SJCRH30 (cell line): ENCODE measurements around the gene FREM3. TPM values are rescaled to one million over a fixed set of nuclear protein-coding genes. Genes with fewer than 3 reads are reported as not detected.
"Not testable (repeated sequence)": the region's sequence is repeated elsewhere in the genome, so short reads cannot be mapped to it uniquely, and the experiment has no call there.

Source experiments
- DNase-seq, 2 experiments: peaks; one replicate each; pipeline ENCODE4 v3.0.0-alpha.2; 2015 to 2020
- H3K27ac ChIP-seq: fragments of 250-450 bp; sonication (Bioruptor Pico); 2 replicates; pipeline ENCODE4 v1.5.1; 2020; ENCODE audit warnings: mild to moderate bottlenecking, moderate library complexity
- H3K27me3 ChIP-seq: fragments of 250-450 bp; sonication (Bioruptor Pico); 2 replicates; pipeline ENCODE4 v1.5.1; 2020; ENCODE audit warnings: mild to moderate bottlenecking, moderate library complexity
- H3K36me3 ChIP-seq: fragments of 250-450 bp; sonication (Bioruptor Pico); 2 replicates; pipeline ENCODE4 v1.5.1; 2020; ENCODE audit warnings: mild to moderate bottlenecking, moderate library complexity
- H3K4me1 ChIP-seq: fragments of 250-450 bp; sonication (Bioruptor Pico); 2 replicates; pipeline ENCODE4 v1.5.1; 2020; ENCODE audit warnings: mild to moderate bottlenecking, moderate library complexity
- H3K4me3 ChIP-seq: fragments of 250-450 bp; sonication (Bioruptor Pico); 2 replicates; pipeline ENCODE4 v1.5.1; 2020; ENCODE audit warnings: mild to moderate bottlenecking, moderate library complexity
- H3K9me3 ChIP-seq: fragments of 250-450 bp; sonication (Bioruptor Pico); replicated peaks from 2 replicates; pipeline ENCODE4 v1.5.1; 2020; ENCODE audit warnings: mild to moderate bottlenecking, moderate library complexity
- total RNA-seq: library from RNA; depleted of rRNA; stranded (reverse); fragments of >200 nt; shearing (Covaris generic); gene quantifications from 2 replicates; pipeline ENCODE4 v1.2.3, GENCODE V29; 2014

Gene FREM3
- total RNA-seq, 1 experiment from 2014 or later, result not detected

- H3K4me1 ChIP-seq, result no peaks in the 10 kb centered on the region
- H3K27me3 ChIP-seq, result no peaks in the 10 kb centered on the region
- no peaks in the 10 kb centered on the region for H3K36me3 ChIP-seq
- H3K9me3 ChIP-seq, result no peaks in the 10 kb centered on the region
- no peak overlapping the region for H3K4me3 ChIP-seq
- no peak for DNase-seq
- H3K27ac ChIP-seq, result no peak overlapping the region
These were observed 444 bp downstream of the FREM3 start for GRCh38 chr4:143700046-143700415.

DNA sequence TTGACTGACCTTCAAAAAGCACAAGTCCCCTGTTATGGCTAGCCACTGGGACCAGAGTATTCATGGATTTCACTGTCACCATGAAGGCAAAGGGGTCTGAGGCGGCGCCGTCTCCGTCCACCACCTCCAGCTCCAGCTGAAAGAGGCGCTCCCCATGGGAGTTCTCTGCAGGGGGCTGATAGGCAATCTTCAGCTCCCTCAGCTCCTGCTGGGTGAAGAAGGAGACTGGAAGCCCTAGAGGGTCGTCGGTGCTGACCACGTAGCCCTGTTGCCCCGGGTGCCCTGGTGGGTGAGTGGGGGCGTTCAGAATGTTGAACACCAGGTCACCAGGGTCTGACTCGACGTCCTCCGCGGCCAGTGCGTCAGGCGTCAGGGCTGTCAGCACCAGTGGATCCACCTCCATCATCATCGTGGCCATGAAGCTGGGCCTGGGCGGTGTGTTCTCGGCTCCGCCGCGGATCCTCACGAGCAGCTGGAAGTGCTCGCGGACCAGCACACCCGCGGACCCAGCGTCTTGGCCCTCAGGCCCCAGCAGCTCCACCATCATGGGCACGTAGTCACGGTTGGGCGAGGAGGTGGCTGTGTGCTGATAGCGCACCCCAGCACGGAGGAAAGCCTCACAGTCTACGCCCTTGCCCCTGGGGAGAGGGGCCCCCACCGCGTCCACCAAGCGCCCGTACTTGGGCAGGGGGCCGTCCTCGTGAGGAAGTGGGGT, 987 bp downstream of the FREM3 start:
- Histone ChIP-seq H3K27me3 (no peaks in the 10 kb centered on the region), H3K4me3 (no peak overlapping the region), H3K9me3 (no peaks in the 10 kb centered on the region), H3K27ac (no peak overlapping the region), H3K36me3 (no peaks in the 10 kb centered on the region), H3K4me1 (no peaks in the 10 kb centered on the region)
- DNase-seq, result no peak

GRCh38 chr4:143693856-143694255, 6.6 kb downstream of the FREM3 start:
- no peak for DNase-seq
- H3K4me1 ChIP-seq, result no peaks in the 10 kb centered on the region
- H3K36me3 ChIP-seq, result no peaks in the 10 kb centered on the region
- no peak overlapping the region for H3K4me3 ChIP-seq
- no peak overlapping the region for H3K27ac ChIP-seq
- no peaks in the 10 kb centered on the region for H3K27me3 ChIP-seq
- H3K9me3 ChIP-seq, result no peaks in the 10 kb centered on the region

DNA sequence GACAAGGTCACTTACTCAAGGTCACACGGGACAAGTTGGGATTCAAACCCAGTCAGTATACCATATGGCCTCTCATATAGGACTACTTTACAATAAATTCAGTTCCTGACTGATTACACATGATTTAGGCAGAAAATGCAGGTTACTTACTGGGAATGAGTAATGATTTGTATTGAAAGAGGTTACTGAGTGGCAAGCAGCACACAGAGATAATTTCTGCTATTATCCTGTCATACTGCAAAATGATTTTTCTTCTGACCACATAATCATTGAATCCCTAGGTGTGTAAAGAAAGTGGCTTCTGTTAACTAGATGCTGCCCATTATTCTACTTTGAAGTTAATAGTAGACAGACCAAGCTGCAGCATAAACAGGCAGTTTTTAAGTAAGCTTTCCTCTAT, 8.2 kb downstream of the FREM3 start:
- Histone ChIP-seq H3K27me3 (no peaks in the 10 kb centered on the region), H3K9me3 (no peaks in the 10 kb centered on the region), H3K4me1 (no peaks in the 10 kb centered on the region), H3K4me3 (no peak overlapping the region), H3K36me3 (no peaks in the 10 kb centered on the region), H3K27ac (no peak overlapping the region)
- DNase-seq, result no peak

DNA sequence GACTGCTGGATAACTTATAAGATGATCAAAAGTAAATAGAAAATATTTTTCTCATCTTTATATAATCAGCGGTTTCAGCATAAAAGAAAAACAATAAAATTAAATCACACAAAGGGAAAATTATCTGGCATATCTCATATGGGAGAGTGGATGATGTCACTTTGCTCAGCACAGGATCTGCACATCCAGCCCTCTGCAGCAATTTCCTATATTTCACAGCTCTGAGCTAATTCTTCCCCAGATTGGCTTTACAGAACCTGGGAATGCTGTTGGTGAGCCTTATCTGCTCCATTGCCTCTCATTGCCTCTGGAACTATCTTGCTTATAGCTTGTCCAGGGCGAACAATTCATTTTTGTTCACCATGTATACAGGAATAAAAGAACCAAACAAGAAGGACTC, 21.0 kb downstream of the FREM3 start:
- DNase-seq, result no peak
- H3K9me3 ChIP-seq, result no peaks in the 10 kb centered on the region
- H3K27ac ChIP-seq, result no peak overlapping the region
- no peaks in the 10 kb centered on the region for H3K36me3 ChIP-seq
- no peaks in the 10 kb centered on the region for H3K4me1 ChIP-seq
- H3K4me3 ChIP-seq, result no peak overlapping the region
- no peaks in the 10 kb centered on the region for H3K27me3 ChIP-seq

DNA sequence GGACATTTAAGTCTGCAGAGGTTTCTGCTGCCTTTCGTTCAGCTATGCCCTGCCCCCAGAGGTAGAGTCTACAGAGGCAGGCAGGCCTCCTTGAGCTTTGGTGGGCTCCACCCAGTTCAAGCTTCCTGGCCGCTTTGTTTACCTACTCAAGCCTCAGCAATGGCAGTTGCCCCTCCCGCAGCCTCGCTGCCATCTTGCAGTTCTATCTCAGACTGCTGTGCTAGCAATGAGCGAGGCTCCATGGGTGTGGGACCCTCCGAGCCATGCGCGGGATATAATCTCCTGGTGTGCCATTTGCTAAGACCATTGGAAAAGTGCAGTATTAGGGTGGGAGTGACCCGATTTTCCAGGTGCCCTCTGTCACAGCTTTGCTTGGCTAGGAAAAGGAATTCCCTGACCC, 26.8 kb downstream of the FREM3 start:
- not testable (repeated sequence) for H3K27ac ChIP-seq, H3K36me3 ChIP-seq, H3K4me1 ChIP-seq, H3K27me3 ChIP-seq, H3K4me3 ChIP-seq, DNase-seq, H3K9me3 ChIP-seq

DNA sequence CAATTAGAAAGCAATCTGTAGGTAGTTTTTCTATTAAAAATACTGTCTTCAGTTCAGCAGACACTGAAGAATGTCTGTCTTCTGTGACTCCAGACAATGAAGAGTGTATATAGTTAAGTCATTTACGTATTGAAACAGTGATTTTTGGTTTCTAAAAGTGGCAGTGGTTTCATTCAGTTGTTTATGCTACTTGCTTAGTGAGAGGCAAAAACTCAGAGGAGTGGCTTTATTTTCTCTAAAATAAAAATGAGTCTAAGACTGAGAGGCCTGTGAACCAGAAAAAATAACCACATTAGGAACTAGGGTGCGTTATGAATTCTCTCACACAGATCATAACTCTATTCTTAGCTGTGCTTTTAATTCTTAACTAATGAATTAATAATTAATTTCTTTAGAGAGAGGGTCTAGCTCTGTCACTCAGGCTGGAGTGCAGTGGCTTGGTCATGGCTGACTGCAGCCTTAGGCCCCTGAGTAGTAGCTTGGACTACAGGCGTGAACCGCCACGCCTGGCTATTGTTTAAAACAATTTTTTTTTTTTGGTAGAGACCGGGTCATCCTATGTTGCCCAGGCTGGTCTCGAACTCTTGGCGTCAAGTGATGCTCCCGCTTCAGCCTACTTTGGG, 31.4 kb downstream of the FREM3 start:
- Histone ChIP-seq H3K4me3 (no peak overlapping the region), H3K9me3 (no peaks in the 10 kb centered on the region), H3K4me1 (no peaks in the 10 kb centered on the region), H3K27me3 (no peaks in the 10 kb centered on the region), H3K36me3 (no peaks in the 10 kb centered on the region), H3K27ac (no peak overlapping the region)
- no peak for DNase-seq

GRCh38 chr4:143667461-143667860, 33.0 kb downstream of the FREM3 start:
- Histone ChIP-seq H3K4me1 (no peaks in the 10 kb centered on the region), H3K36me3 (no peaks in the 10 kb centered on the region), H3K4me3 (no peak overlapping the region), H3K27ac (no peak overlapping the region), H3K27me3 (no peaks in the 10 kb centered on the region), H3K9me3 (no peaks in the 10 kb centered on the region)
- peak; percentile 9 to 29 for DNase-seq

DNA sequence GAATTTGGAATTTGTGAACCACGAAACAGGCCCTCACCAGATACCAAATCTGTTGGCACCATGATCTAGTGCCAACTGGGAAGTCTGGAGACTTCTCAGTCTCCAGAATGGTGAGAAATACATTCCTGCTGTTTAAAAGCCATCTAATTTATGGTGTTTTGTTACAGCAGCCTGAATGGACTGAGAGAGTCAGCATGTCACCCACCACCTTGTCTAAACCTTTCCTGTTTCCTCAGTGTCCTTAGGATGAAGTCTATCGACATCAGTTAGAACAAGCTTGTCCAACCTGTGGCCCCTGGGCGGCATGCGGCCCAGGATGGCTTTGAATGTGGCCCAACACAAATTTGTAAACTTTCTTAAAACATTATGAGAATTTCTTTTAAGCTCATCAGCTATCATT, 42.1 kb downstream of the FREM3 start:
- no peaks in the 10 kb centered on the region for H3K36me3 ChIP-seq
- no peak overlapping the region for H3K27ac ChIP-seq
- 0 out of 2 replicates have a peak, but pooled peaks cover 1% of the 10 kb centered on the region for H3K4me1 ChIP-seq
- no peaks in the 10 kb centered on the region for H3K27me3 ChIP-seq
- no peak overlapping the region for H3K4me3 ChIP-seq
- no peaks in the 10 kb centered on the region for H3K9me3 ChIP-seq
- DNase-seq, result no peak

- no peaks in the 10 kb centered on the region for H3K36me3 ChIP-seq
- no peak overlapping the region for H3K27ac ChIP-seq
- H3K4me3 ChIP-seq, result no peak overlapping the region
- no peaks in the 10 kb centered on the region for H3K9me3 ChIP-seq
- H3K27me3 ChIP-seq, result no peaks in the 10 kb centered on the region
- peaks cover 7% of the 10 kb centered on the region; the same call in 1 of the 2 replicates for H3K4me1 ChIP-seq
- no peak for DNase-seq
These were observed 45.9 kb downstream of the FREM3 start for GRCh38 chr4:143654571-143654970.

GRCh38 chr4:143653031-143653430, 47.4 kb downstream of the FREM3 start:
- Histone ChIP-seq H3K27ac (peak overlapping the region; percentile 12; the same call in 1 of the 2 replicates), H3K9me3 (no peaks in the 10 kb centered on the region), H3K36me3 (no peaks in the 10 kb centered on the region), H3K4me3 (no peak overlapping the region), H3K4me1 (peaks cover 7% of the 10 kb centered on the region; the same call in 1 of the 2 replicates), H3K27me3 (no peaks in the 10 kb centered on the region)
- DNase-seq, result peak; percentile 23 to 36

- Histone ChIP-seq H3K27me3 (no peaks in the 10 kb centered on the region), H3K4me1 (no peaks in the 10 kb centered on the region), H3K27ac (no peak overlapping the region), H3K4me3 (no peak overlapping the region), H3K36me3 (no peaks in the 10 kb centered on the region), H3K9me3 (no peaks in the 10 kb centered on the region)
- no peak for DNase-seq
These were observed 57.1 kb downstream of the FREM3 start for GRCh38 chr4:143643399-143643798.

DNA sequence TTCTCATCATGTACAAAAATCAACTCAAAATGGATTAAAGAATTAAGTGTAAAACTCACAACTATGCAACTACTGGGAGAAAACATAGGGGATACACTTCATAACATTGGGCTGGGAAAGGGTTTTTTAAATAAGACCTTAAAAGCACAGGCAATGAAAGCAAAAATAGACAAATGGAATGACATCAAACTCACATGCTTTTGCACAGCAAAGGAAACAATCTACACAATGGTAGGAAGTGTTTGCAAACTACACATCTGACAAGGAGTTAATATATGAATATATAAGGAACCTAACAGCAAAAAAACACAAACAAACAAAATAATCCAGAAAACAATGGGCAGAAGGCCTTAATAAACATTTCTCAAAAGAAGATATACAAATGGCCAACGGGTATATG, 57.9 kb downstream of the FREM3 start:
- H3K36me3 ChIP-seq, result no peaks in the 10 kb centered on the region
- no peak overlapping the region for H3K4me3 ChIP-seq
- H3K27ac ChIP-seq, result no peak overlapping the region
- no peak for DNase-seq
- H3K4me1 ChIP-seq, result no peaks in the 10 kb centered on the region
- H3K9me3 ChIP-seq, result no peaks in the 10 kb centered on the region
- H3K27me3 ChIP-seq, result no peaks in the 10 kb centered on the region

- no peak for DNase-seq
- no peak overlapping the region for H3K4me3 ChIP-seq
- H3K4me1 ChIP-seq, result no peaks in the 10 kb centered on the region
- H3K27me3 ChIP-seq, result no peaks in the 10 kb centered on the region
- no peaks in the 10 kb centered on the region for H3K9me3 ChIP-seq
- H3K27ac ChIP-seq, result no peak overlapping the region
- H3K36me3 ChIP-seq, result no peaks in the 10 kb centered on the region
These were observed 59.1 kb downstream of the FREM3 start for GRCh38 chr4:143641361-143641760.

DNA sequence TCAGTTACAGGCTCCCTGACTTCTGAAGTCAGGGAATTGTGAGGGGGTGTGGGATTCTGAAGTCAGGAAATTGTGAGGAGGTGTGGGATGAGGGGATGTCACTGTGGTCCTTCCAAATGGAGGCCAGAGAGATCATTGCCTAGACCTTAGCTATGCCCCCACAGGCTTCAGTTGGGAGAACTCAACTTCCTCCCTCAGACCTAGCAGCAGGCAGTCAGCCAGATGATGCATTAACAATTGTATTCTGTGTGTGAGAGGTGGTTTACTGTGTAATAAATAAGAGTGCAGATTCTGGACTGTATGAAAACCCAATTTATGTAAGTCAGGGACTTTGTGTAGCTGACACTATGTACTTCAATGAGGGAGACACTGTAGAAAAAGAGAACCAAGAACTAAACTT, 65.7 kb downstream of the FREM3 start:
- no peaks in the 10 kb centered on the region for H3K27me3 ChIP-seq
- no peaks in the 10 kb centered on the region for H3K36me3 ChIP-seq
- H3K9me3 ChIP-seq, result no peaks in the 10 kb centered on the region
- H3K4me3 ChIP-seq, result no peak overlapping the region
- H3K4me1 ChIP-seq, result no peaks in the 10 kb centered on the region
- no peak for DNase-seq
- no peak overlapping the region for H3K27ac ChIP-seq

DNA sequence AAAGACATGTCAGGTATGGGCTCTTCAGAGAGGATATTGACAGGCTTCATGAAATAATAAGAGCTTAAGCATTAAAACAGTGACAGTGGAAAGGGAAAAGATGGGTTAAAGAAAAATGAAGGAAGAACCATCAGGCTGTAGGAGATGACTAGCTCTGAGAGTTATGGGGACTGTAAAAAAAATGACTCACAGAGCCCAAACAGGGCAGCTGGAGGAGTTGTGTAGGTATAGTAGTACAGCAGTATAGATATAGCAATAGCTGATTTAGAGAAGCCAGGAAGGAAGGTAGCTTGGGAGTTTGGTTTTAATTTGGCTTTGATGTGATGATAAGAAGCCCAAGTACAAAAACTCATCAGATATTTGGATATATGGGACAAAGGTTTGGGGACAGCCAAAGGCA, 66.6 kb downstream of the FREM3 start:
- Histone ChIP-seq H3K27me3 (no peaks in the 10 kb centered on the region), H3K9me3 (no peaks in the 10 kb centered on the region), H3K4me1 (no peaks in the 10 kb centered on the region), H3K4me3 (no peak overlapping the region), H3K27ac (no peak overlapping the region), H3K36me3 (no peaks in the 10 kb centered on the region)
- no peak for DNase-seq
